ENCODE data around the gene ATP8B4.

Gene ATP8B4

DNA sequence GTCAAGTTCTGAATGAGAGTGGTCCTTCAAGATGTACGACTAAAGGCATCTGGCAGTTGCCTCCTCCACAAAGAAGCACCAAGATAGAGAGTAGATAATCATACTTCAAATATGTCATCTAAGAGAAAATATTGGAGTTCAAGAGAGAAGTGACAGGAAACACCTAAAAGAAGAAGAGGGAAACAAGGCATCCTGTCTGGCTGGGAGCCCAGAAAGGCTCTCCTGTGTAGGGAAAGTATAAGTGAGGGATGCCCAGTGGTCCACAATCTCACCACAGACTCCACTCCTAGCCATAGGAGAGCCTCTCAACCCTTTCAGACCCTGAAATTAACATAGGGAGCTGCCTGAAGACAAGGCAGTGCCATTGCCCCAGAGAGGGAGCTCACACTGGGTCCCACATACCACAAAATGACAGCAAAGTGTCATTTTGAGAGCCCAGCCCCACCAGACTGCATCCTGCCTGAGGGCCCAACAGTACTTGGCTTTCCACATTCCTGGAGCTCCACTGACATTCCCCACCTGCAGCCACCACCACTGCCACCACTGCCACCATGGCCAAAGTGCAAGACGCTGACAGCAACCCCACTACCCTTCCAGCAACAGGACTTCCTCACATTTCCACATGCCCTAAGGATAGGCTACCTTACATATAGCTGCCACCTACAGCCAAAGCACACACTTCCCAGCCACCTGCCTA, 210.6 kb downstream of the ATP8B4 start:
- no peaks in the 10 kb centered on the region for H3K27me3 ChIP-seq (ENCODE audit: insufficient read depth, low read length, poor library complexity)
- TF ChIP-seq EZH2 (IDR thresholded peaks at IDR 0.05; ENCODE audit: borderline replicate concordance, low read depth, low read length, severe bottlenecking), result no peak
- TF ChIP-seq, protein P1, sequence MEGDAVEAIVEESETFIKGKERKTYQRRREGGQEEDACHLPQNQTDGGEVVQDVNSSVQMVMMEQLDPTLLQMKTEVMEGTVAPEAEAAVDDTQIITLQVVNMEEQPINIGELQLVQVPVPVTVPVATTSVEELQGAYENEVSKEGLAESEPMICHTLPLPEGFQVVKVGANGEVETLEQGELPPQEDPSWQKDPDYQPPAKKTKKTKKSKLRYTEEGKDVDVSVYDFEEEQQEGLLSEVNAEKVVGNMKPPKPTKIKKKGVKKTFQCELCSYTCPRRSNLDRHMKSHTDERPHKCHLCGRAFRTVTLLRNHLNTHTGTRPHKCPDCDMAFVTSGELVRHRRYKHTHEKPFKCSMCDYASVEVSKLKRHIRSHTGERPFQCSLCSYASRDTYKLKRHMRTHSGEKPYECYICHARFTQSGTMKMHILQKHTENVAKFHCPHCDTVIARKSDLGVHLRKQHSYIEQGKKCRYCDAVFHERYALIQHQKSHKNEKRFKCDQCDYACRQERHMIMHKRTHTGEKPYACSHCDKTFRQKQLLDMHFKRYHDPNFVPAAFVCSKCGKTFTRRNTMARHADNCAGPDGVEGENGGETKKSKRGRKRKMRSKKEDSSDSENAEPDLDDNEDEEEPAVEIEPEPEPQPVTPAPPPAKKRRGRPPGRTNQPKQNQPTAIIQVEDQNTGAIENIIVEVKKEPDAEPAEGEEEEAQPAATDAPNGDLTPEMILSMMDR (IDR thresholded peaks at IDR 0.05; ENCODE audit: borderline replicate concordance, extremely low read depth, low read length, poor library complexity, severe bottlenecking), result no peak
- no peaks in the 10 kb centered on the region for H4K20me1 ChIP-seq (ENCODE audit: insufficient read depth, low read length)
- H3K9ac ChIP-seq (ENCODE audit: low read depth, low read length), result no peak overlapping the region
- H3K27ac ChIP-seq (ENCODE audit: low read length), result no peak overlapping the region
- H3K4me2 ChIP-seq (ENCODE audit: insufficient read depth, low read length), result no peak overlapping the region
- no peak overlapping the region for H2AFZ ChIP-seq (ENCODE audit: low read depth, low read length)
- ATAC-seq (ENCODE audit: insufficient read depth, low read depth) (no peak), DNase-seq (no peak)
- H3K4me3 ChIP-seq (ENCODE audit: low read depth in 1 of 2, low read length in 2 of 2), result no peak overlapping the region
- no peaks in the 10 kb centered on the region for H3K9me3 ChIP-seq (ENCODE audit: insufficient read depth, low read length, severe bottlenecking)
- no peaks in the 10 kb centered on the region for H3K36me3 ChIP-seq (ENCODE audit: insufficient read depth, low read length)
- H3K79me2 ChIP-seq (ENCODE audit: insufficient read depth, low read length), result no peaks in the 10 kb centered on the region
- H3K4me1 ChIP-seq (ENCODE audit: insufficient read depth, low read length), result no peaks in the 10 kb centered on the region

DNA sequence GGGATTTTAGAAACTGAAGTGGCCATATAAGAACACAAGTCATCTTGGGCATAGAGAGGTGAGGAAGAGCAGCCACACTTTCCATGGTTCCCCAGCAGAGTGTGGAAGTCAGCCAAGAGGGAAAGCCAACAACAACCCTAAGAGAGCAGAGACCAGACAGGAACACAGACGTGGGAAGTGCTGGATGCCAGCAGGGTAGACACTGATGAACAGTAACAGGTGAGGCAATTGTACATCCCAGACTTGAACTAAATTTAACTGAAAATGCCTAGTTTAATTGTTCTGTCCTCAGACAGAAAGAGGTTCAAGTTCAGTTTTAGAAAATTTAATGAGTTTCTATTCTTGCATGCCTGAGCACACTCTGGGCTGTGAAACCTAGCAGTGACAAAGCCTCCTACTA, 212.1 kb downstream of the ATP8B4 start:
- no peaks in the 10 kb centered on the region for H3K9me3 ChIP-seq (ENCODE audit: insufficient read depth, low read length, severe bottlenecking)
- H3K4me3 ChIP-seq (ENCODE audit: low read depth in 1 of 2, low read length in 2 of 2), result no peak overlapping the region
- no peak overlapping the region for H3K27ac ChIP-seq (ENCODE audit: low read length)
- no peaks in the 10 kb centered on the region for H3K27me3 ChIP-seq (ENCODE audit: insufficient read depth, low read length, poor library complexity)
- no peaks in the 10 kb centered on the region for H3K79me2 ChIP-seq (ENCODE audit: insufficient read depth, low read length)
- no peak for ATAC-seq (ENCODE audit: insufficient read depth, low read depth)
- no peaks in the 10 kb centered on the region for H3K36me3 ChIP-seq (ENCODE audit: insufficient read depth, low read length)
- no peak overlapping the region for H2AFZ ChIP-seq (ENCODE audit: low read depth, low read length)
- TF ChIP-seq, protein P1 (IDR thresholded peaks at IDR 0.05; ENCODE audit: borderline replicate concordance, extremely low read depth, low read length, poor library complexity, severe bottlenecking), result no peak
- no peak for TF ChIP-seq EZH2 (IDR thresholded peaks at IDR 0.05; ENCODE audit: borderline replicate concordance, low read depth, low read length, severe bottlenecking)
- no peaks in the 10 kb centered on the region for H3K4me1 ChIP-seq (ENCODE audit: insufficient read depth, low read length)
- no peak overlapping the region for H3K4me2 ChIP-seq (ENCODE audit: insufficient read depth, low read length)
- no peaks in the 10 kb centered on the region for H4K20me1 ChIP-seq (ENCODE audit: insufficient read depth, low read length)
- H3K9ac ChIP-seq (ENCODE audit: low read depth, low read length), result no peak overlapping the region
- DNase-seq, result no peak

DNA sequence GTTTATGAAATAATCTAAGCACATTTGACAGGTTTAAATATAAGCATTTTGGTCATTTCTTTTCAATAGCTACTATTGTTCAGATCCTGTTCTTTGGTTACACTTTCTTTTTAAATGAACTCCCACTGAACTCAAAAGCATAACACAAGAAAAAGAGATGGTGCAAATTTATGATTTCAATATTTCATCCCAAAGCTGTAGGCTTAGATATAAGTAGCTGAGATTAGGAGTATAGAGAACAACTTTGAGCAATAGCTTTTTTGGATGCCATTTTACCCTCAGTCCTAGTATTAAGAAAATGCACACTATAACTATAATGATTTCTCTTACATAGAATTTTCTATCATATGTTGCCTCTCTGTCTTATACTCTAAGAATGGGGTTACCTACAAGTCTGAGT, 213.8 kb downstream of the ATP8B4 start:
- Histone ChIP-seq H3K27ac (ENCODE audit: low read length) (no peak overlapping the region), H4K20me1 (ENCODE audit: insufficient read depth, low read length) (no peaks in the 10 kb centered on the region), H3K9ac (ENCODE audit: low read depth, low read length) (no peak overlapping the region), H3K79me2 (ENCODE audit: insufficient read depth, low read length) (no peaks in the 10 kb centered on the region), H3K4me3 (ENCODE audit: low read depth in 1 of 2, low read length in 2 of 2) (no peak overlapping the region), H3K36me3 (ENCODE audit: insufficient read depth, low read length) (no peaks in the 10 kb centered on the region), H3K4me2 (ENCODE audit: insufficient read depth, low read length) (no peak overlapping the region), H3K9me3 (ENCODE audit: insufficient read depth, low read length, severe bottlenecking) (no peaks in the 10 kb centered on the region), H3K27me3 (ENCODE audit: insufficient read depth, low read length, poor library complexity) (no peaks in the 10 kb centered on the region), H2AFZ (ENCODE audit: low read depth, low read length) (no peak overlapping the region), H3K4me1 (ENCODE audit: insufficient read depth, low read length) (no peaks in the 10 kb centered on the region)
- DNase-seq (no peak), ATAC-seq (ENCODE audit: insufficient read depth, low read depth) (no peak)
- no peak for TF ChIP-seq EZH2 (IDR thresholded peaks at IDR 0.05; ENCODE audit: borderline replicate concordance, low read depth, low read length, severe bottlenecking)
- TF ChIP-seq, protein P1 (IDR thresholded peaks at IDR 0.05; ENCODE audit: borderline replicate concordance, extremely low read depth, low read length, poor library complexity, severe bottlenecking), result no peak

Measured in DND-41 (cell line).